ENCODE results near the gene MAPK14.

DNA sequence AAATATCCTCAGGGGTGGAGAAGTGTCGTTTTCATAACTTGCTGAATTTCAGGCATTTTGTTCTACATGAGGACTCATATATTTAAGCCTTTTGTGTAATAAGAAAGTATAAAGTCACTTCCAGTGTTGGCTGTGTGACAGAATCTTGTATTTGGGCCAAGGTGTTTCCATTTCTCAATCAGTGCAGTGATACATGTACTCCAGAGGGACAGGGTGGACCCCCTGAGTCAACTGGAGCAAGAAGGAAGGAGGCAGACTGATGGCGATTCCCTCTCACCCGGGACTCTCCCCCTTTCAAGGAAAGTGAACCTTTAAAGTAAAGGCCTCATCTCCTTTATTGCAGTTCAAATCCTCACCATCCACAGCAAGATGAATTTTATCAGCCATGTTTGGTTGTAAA is 82.4 kb downstream of the MAPK14 start:
- TF ChIP-seq, protein P1, sequence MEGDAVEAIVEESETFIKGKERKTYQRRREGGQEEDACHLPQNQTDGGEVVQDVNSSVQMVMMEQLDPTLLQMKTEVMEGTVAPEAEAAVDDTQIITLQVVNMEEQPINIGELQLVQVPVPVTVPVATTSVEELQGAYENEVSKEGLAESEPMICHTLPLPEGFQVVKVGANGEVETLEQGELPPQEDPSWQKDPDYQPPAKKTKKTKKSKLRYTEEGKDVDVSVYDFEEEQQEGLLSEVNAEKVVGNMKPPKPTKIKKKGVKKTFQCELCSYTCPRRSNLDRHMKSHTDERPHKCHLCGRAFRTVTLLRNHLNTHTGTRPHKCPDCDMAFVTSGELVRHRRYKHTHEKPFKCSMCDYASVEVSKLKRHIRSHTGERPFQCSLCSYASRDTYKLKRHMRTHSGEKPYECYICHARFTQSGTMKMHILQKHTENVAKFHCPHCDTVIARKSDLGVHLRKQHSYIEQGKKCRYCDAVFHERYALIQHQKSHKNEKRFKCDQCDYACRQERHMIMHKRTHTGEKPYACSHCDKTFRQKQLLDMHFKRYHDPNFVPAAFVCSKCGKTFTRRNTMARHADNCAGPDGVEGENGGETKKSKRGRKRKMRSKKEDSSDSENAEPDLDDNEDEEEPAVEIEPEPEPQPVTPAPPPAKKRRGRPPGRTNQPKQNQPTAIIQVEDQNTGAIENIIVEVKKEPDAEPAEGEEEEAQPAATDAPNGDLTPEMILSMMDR (IDR thresholded peaks at IDR 0.05; ENCODE audit: insufficient read depth, low read depth, low read length) = no peak
- TF ChIP-seq EZH2 (IDR thresholded peaks at IDR 0.05; ENCODE audit: insufficient read depth, low read length) = no peak
